ENCODE data around the gene EFTUD2.

EFTUD2 gene

DNA sequence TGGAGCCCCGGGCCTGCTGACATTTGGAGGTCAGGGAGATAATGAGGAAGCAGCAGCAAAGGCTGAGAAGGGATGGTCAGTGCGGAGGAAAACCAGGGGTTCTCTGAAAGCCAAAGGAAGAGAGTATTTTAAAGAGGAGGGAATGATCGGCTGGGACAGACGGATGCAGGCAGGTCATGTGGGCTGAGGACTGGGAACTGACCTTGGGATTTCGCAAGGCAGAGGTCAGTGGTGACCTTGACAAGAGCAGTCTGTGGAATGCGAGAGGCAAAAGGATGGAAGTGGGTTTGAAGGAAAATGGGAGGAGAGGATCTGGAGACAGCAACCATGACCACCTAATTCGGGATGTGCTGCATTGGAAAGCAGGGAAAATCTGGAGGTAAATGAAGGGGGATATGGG is 10.2 kb downstream of the EFTUD2 start:
- no peak for TF ChIP-seq ARNTL (CRISPR knock-in tag; IDR thresholded peaks at IDR 0.05; ENCODE audit: borderline replicate concordance, low read depth)
- TF ChIP-seq OSR1 (CRISPR knock-in tag; IDR thresholded peaks at IDR 0.05) = no peak
- TF ChIP-seq, protein P1, sequence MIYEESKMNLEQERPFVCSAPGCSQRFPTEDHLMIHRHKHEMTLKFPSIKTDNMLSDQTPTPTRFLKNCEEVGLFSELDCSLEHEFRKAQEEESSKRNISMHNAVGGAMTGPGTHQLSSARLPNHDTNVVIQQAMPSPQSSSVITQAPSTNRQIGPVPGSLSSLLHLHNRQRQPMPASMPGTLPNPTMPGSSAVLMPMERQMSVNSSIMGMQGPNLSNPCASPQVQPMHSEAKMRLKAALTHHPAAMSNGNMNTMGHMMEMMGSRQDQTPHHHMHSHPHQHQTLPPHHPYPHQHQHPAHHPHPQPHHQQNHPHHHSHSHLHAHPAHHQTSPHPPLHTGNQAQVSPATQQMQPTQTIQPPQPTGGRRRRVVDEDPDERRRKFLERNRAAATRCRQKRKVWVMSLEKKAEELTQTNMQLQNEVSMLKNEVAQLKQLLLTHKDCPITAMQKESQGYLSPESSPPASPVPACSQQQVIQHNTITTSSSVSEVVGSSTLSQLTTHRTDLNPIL (CRISPR knock-in tag; IDR thresholded peaks at IDR 0.05; ENCODE audit: low read depth) = no peak
- TF ChIP-seq, protein P2, sequence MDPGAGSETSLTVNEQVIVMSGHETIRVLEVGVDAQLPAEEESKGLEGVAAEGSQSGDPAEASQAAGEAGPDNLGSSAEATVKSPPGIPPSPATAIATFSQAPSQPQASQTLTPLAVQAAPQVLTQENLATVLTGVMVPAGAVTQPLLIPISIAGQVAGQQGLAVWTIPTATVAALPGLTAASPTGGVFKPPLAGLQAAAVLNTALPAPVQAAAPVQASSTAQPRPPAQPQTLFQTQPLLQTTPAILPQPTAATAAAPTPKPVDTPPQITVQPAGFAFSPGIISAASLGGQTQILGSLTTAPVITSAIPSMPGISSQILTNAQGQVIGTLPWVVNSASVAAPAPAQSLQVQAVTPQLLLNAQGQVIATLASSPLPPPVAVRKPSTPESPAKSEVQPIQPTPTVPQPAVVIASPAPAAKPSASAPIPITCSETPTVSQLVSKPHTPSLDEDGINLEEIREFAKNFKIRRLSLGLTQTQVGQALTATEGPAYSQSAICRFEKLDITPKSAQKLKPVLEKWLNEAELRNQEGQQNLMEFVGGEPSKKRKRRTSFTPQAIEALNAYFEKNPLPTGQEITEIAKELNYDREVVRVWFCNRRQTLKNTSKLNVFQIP (CRISPR knock-in tag; IDR thresholded peaks at IDR 0.05; ENCODE audit: borderline replicate concordance, low read depth) = no peak
- TF ChIP-seq ZFP30 (CRISPR knock-in tag; IDR thresholded peaks at IDR 0.05) = no peak
- TF ChIP-seq ISL1 (CRISPR knock-in tag; IDR thresholded peaks at IDR 0.05) = no peak
- TF ChIP-seq, protein P3, sequence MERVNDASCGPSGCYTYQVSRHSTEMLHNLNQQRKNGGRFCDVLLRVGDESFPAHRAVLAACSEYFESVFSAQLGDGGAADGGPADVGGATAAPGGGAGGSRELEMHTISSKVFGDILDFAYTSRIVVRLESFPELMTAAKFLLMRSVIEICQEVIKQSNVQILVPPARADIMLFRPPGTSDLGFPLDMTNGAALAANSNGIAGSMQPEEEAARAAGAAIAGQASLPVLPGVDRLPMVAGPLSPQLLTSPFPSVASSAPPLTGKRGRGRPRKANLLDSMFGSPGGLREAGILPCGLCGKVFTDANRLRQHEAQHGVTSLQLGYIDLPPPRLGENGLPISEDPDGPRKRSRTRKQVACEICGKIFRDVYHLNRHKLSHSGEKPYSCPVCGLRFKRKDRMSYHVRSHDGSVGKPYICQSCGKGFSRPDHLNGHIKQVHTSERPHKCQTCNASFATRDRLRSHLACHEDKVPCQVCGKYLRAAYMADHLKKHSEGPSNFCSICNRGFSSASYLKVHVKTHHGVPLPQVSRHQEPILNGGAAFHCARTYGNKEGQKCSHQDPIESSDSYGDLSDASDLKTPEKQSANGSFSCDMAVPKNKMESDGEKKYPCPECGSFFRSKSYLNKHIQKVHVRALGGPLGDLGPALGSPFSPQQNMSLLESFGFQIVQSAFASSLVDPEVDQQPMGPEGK (CRISPR knock-in tag; IDR thresholded peaks at IDR 0.05; ENCODE audit: borderline replicate concordance) = no peak
- no peak for TF ChIP-seq ZNF8 (CRISPR knock-in tag; IDR thresholded peaks at IDR 0.05)
- no peak for TF ChIP-seq CSDC2 (CRISPR knock-in tag; IDR thresholded peaks at IDR 0.05)
- TF ChIP-seq BACH2 (CRISPR knock-in tag; IDR thresholded peaks at IDR 0.05; ENCODE audit: borderline replicate concordance) = no peak
- no peak for TF ChIP-seq ESRRG (CRISPR knock-in tag; IDR thresholded peaks at IDR 0.05)
- TF ChIP-seq ZNF70 (CRISPR knock-in tag; IDR thresholded peaks at IDR 0.05) = no peak
- no peak for TF ChIP-seq PPARA (CRISPR knock-in tag; IDR thresholded peaks at IDR 0.05; ENCODE audit: borderline replicate concordance)
- no peak for TF ChIP-seq TOX (CRISPR knock-in tag; IDR thresholded peaks at IDR 0.05; ENCODE audit: borderline replicate concordance)
- no peak for ATAC-seq

DNA sequence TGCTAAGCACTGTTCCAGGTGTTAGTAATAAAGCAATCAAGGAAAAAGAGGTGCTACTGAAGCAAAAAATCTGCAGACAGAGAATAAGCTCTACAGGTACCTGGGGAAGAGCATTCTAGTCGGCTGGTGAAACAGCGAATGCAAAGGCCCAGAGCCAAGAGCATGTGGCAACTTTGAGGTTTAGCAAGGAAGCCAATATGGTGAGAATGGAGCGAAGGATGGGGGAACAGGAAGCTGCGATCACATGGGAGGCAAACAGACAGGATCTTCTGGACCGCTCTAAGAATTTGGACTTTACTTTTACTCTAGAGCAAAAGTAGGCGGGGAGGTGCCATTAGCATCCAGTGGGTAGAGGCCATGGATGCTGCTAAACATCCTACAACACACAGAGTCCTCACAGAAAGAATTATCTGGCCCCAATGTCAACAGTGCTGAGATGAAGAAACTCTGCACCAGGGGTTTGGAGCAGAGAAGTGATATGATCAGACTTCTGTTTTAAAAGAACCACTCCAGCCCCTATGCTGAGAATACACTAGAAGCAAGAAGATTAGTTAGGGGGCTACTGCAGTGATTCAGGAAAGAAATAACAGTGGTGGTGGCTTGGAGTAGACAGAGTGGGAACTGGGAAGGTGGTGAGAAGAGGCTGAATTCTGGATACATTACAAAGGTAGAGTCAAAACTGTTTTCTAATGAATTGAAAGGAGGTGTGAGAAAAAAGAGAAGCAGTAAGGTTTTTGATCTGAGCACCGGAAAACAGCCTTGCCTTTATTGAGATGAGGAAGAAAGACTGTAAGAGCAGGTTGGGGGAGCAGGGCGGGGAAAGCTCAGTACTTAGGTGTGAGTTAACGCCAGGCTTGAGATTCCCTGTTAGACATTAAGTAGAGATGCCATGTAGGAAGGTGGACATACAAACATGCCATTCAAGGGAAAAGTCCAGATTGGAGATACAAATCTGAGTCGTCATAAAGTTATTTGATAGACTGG is 11.0 kb downstream of the EFTUD2 start:
- ATAC-seq = no peak
- TF ChIP-seq ESRRG (CRISPR knock-in tag; IDR thresholded peaks at IDR 0.05) (no peak), ZNF70 (CRISPR knock-in tag; IDR thresholded peaks at IDR 0.05) (no peak), ARNTL (CRISPR knock-in tag; IDR thresholded peaks at IDR 0.05; ENCODE audit: borderline replicate concordance, low read depth) (no peak), ISL1 (CRISPR knock-in tag; IDR thresholded peaks at IDR 0.05) (no peak), SNAI2 (CRISPR knock-in tag; IDR thresholded peaks at IDR 0.05) (no peak), TOX (CRISPR knock-in tag; IDR thresholded peaks at IDR 0.05; ENCODE audit: borderline replicate concordance) (no peak), ZNF565 (CRISPR knock-in tag; conservative IDR thresholded peaks at IDR 0.05; ENCODE audit: low read depth) (no peak), OSR1 (CRISPR knock-in tag; IDR thresholded peaks at IDR 0.05) (no peak), ZNF8 (CRISPR knock-in tag; IDR thresholded peaks at IDR 0.05) (no peak), GLIS3 (CRISPR knock-in tag; IDR thresholded peaks at IDR 0.05) (no peak), TCF4 (CRISPR knock-in tag; IDR thresholded peaks at IDR 0.05; ENCODE audit: borderline replicate concordance) (no peak), RARB (CRISPR knock-in tag; IDR thresholded peaks at IDR 0.05) (no peak), CSDC2 (CRISPR knock-in tag; IDR thresholded peaks at IDR 0.05) (no peak)
- TF ChIP-seq, protein P2 (CRISPR knock-in tag; IDR thresholded peaks at IDR 0.05; ENCODE audit: borderline replicate concordance, low read depth) = no peak
- TF ChIP-seq, protein P3 (CRISPR knock-in tag; IDR thresholded peaks at IDR 0.05; ENCODE audit: borderline replicate concordance) = no peak
- TF ChIP-seq, protein P1 (CRISPR knock-in tag; IDR thresholded peaks at IDR 0.05; ENCODE audit: low read depth) = no peak
- TF ChIP-seq, protein P4, sequence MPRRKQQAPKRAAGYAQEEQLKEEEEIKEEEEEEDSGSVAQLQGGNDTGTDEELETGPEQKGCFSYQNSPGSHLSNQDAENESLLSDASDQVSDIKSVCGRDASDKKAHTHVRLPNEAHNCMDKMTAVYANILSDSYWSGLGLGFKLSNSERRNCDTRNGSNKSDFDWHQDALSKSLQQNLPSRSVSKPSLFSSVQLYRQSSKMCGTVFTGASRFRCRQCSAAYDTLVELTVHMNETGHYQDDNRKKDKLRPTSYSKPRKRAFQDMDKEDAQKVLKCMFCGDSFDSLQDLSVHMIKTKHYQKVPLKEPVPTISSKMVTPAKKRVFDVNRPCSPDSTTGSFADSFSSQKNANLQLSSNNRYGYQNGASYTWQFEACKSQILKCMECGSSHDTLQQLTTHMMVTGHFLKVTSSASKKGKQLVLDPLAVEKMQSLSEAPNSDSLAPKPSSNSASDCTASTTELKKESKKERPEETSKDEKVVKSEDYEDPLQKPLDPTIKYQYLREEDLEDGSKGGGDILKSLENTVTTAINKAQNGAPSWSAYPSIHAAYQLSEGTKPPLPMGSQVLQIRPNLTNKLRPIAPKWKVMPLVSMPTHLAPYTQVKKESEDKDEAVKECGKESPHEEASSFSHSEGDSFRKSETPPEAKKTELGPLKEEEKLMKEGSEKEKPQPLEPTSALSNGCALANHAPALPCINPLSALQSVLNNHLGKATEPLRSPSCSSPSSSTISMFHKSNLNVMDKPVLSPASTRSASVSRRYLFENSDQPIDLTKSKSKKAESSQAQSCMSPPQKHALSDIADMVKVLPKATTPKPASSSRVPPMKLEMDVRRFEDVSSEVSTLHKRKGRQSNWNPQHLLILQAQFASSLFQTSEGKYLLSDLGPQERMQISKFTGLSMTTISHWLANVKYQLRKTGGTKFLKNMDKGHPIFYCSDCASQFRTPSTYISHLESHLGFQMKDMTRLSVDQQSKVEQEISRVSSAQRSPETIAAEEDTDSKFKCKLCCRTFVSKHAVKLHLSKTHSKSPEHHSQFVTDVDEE (CRISPR knock-in tag; IDR thresholded peaks at IDR 0.05) = no peak
- TF ChIP-seq, protein P5, sequence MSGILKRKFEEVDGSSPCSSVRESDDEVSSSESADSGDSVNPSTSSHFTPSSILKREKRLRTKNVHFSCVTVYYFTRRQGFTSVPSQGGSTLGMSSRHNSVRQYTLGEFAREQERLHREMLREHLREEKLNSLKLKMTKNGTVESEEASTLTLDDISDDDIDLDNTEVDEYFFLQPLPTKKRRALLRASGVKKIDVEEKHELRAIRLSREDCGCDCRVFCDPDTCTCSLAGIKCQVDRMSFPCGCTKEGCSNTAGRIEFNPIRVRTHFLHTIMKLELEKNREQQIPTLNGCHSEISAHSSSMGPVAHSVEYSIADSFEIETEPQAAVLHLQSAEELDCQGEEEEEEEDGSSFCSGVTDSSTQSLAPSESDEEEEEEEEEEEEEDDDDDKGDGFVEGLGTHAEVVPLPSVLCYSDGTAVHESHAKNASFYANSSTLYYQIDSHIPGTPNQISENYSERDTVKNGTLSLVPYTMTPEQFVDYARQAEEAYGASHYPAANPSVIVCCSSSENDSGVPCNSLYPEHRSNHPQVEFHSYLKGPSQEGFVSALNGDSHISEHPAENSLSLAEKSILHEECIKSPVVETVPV (CRISPR knock-in tag; IDR thresholded peaks at IDR 0.05) = no peak

Measured in SK-N-SH treated with all-trans-retinoic acid at 6 μM for 48 hours (cell line).